HepG2 (cell line): Measurements from ENCODE around the gene GLDN. TPM values are rescaled to one million over a fixed set of nuclear protein-coding genes. Genes with fewer than 3 reads are reported as not detected.

Experiments
- ARID5B ChIP-seq: IDR thresholded peaks from 2 replicates; pipeline ENCODE4 v1.4.0; 2020; ENCODE audit warnings: mild to moderate bottlenecking, missing genetic modification reagents
- CBFB ChIP-seq: sonication (generic); formaldehyde crosslinking; IDR thresholded peaks from 2 replicates; pipeline ENCODE4 v1.4.0; 2020; ENCODE audit warnings: missing genetic modification reagents
- GPN1 ChIP-seq: sonication (generic); formaldehyde crosslinking; IDR thresholded peaks from 2 replicates; pipeline ENCODE4 v1.5.1; 2020; ENCODE audit warnings: missing genetic modification reagents, borderline replicate concordance
- HOXD1 ChIP-seq: sonication (generic); formaldehyde crosslinking; IDR thresholded peaks from 2 replicates; pipeline ENCODE4 v1.5.0; 2020; ENCODE audit warnings: missing genetic modification reagents
- MLX ChIP-seq: IDR thresholded peaks from 2 replicates; pipeline ENCODE4 v1.6.1; 2016
- MYNN ChIP-seq: sonication (generic); formaldehyde crosslinking; IDR thresholded peaks from 2 replicates; pipeline ENCODE4 v1.4.0; 2020; ENCODE audit warnings: mild to moderate bottlenecking, low read depth, missing genetic modification reagents
- NR2F1 ChIP-seq, 2 experiments: fragments of 450-650 bp in 1 of 2; formaldehyde crosslinking in 1 of 2; IDR thresholded peaks; 2 replicates each; pipeline versions ENCODE4 v1.5.0 to v1.6.1; 2016 to 2020; ENCODE audit warnings: mild to moderate bottlenecking in 1 of 2, missing compliant biosample characterization in 1 of 2, missing genetic modification reagents in 1 of 2, moderate library complexity in 1 of 2
- RNF219 ChIP-seq: sonication (generic); formaldehyde crosslinking; IDR thresholded peaks from 2 replicates; pipeline ENCODE4 v1.5.0; 2020; ENCODE audit warnings: mild to moderate bottlenecking, missing genetic modification reagents
- SALL1 ChIP-seq: sonication (generic); formaldehyde crosslinking; IDR thresholded peaks from 2 replicates; pipeline ENCODE4 v1.8.0; 2022; ENCODE audit warnings: mild to moderate bottlenecking, missing genetic modification reagents
- TBL1XR1 ChIP-seq: fragments of 150-350 bp; IDR thresholded peaks from 2 replicates; pipeline ENCODE4 v1.6.1; 2014; ENCODE audit warnings: borderline replicate concordance, low read length; ENCODE audit not compliant: partially characterized antibody
- TBP ChIP-seq: sonication (generic); formaldehyde crosslinking; IDR thresholded peaks from 2 replicates; pipeline ENCODE4 v1.5.0; 2020; ENCODE audit warnings: missing genetic modification reagents
- ZNF331 ChIP-seq: sonication (generic); formaldehyde crosslinking; IDR thresholded peaks from 2 replicates; pipeline ENCODE4 v1.4.0; 2020; ENCODE audit warnings: missing genetic modification reagents
- ZNF550 ChIP-seq: sonication (generic); formaldehyde crosslinking; IDR thresholded peaks from 2 replicates; pipeline ENCODE4 v1.4.0; 2020; ENCODE audit warnings: mild to moderate bottlenecking, missing genetic modification reagents, borderline replicate concordance
- polyA plus RNA-seq, 8 experiments: library from polyadenylated mRNA; depleted of rRNA in 3 of 8; stranded (reverse) in 7 of 8; unstranded in 1 of 8; fragments of >200 nt; fragmentation: Illumina TruSeq in 4 of 8; extraction: Trizol in 4 of 8; gene quantifications; 2 replicates each; pipeline versions ENCODE4 v1.2.1 to v1.2.3, GENCODE V29; 2011 to 2016; ENCODE audit warnings: low read depth in 4 of 8, missing spikeins in 1 of 8, mixed read lengths in 1 of 8; ENCODE audit not compliant: insufficient read depth in 1 of 8
- total RNA-seq, 5 experiments: library from RNA; depleted of rRNA; stranded (reverse); fragments of >200 nt; fragmentation: Illumina TruSeq; extraction: Trizol; gene quantifications; 2 replicates each; pipeline ENCODE4 v1.2.3, GENCODE V29; 2016; ENCODE audit warnings: low read depth in 1 of 5
- TF ChIP-seq, protein P1 (sequence below): fragments of 450-650 bp; IDR thresholded peaks from 2 replicates; pipeline ENCODE4 v1.6.1; 2016
- TF ChIP-seq, protein P2 (sequence below): sonication (generic); formaldehyde crosslinking; IDR thresholded peaks from 2 replicates; pipeline ENCODE4 v1.4.0; 2020; ENCODE audit warnings: missing genetic modification reagents
- TF ChIP-seq, protein P3 (sequence below): sonication (generic); formaldehyde crosslinking; IDR thresholded peaks from 2 replicates; pipeline ENCODE4 v1.4.0; 2020; ENCODE audit warnings: mild to moderate bottlenecking, missing genetic modification reagents

Gene GLDN
- total and polyA plus RNA-seq, 2 of the 13 experiments (the other 11 are each of a cell fraction or from before 2014, with no cell fraction given): 0.86 to 1.0 TPM

DNA sequence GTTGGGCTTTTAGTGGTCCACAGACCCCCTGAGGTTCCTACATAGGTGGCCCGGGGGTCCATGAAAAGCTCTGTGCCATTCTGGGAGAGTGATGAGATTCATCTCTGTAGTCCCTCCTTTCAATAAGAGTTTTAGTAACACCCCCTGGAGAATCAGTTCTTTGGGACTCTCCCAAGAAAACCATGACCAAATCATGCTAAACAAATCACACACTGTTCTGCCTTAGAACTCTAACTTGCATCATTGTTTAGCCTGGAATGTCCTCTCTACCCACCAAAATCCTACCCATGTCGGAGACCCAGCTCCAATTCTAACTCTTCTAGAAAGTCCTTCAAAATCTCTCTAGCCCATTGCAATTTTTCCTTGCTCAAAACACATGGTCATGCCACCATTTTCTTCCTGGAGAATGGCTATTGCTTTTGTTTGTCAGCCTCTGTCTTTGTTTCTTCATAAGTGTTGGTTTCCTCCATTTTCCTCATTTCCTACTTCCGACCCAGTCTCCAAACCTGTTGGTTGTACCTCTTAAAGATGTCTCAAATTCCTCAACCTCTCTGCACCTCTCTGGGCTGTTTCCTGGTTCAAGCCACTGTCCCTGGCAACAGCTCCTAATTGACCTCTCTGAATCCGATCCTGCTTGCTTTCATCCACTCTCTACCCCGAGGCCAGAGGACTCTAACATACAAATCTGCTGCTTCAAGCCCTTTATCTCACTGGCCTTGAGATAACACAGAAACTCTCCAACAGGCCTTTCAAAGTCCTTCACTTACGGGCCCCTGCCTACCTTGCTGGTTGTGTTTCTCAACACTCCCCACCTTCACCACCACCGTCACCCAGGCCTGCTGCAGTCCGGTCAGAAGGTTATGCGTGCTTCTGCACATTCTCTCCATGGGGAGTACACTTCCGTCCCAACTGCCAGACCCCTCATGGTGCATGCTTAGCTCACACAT is 26.8 kb upstream of the GLDN start (continued):
- no peak for TF ChIP-seq RNF219
- TF ChIP-seq MLX (CRISPR knock-in tag): peak; percentile 49; the same call in 1 of the 2 replicates
- no peak for TF ChIP-seq HOXD1 (CRISPR knock-in tag)
- TF ChIP-seq, protein P1, sequence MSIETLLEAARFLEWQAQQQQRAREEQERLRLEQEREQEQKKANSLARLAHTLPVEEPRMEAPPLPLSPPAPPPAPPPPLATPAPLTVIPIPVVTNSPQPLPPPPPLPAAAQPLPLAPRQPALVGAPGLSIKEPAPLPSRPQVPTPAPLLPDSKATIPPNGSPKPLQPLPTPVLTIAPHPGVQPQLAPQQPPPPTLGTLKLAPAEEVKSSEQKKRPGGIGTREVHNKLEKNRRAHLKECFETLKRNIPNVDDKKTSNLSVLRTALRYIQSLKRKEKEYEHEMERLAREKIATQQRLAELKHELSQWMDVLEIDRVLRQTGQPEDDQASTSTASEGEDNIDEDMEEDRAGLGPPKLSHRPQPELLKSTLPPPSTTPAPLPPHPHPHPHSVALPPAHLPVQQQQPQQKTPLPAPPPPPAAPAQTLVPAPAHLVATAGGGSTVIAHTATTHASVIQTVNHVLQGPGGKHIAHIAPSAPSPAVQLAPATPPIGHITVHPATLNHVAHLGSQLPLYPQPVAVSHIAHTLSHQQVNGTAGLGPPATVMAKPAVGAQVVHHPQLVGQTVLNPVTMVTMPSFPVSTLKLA: no peak
- peak; percentile 94 for TF ChIP-seq SALL1 (CRISPR knock-in tag)
- peak; percentile 90 for TF ChIP-seq ARID5B (CRISPR knock-in tag)
- TF ChIP-seq ZNF550 (CRISPR knock-in tag): no peak
- no peak for TF ChIP-seq MYNN (CRISPR knock-in tag)
- no peak for TF ChIP-seq TBL1XR1
- TF ChIP-seq TBP (CRISPR knock-in tag): no peak
- no peak for TF ChIP-seq CBFB
- TF ChIP-seq ZNF331: no peak; the same call in 1 of the 2 replicates
- peak in 1 of 2 experiments; percentile 65; a peak in 1 of 4 replicates for TF ChIP-seq NR2F1 (CRISPR knock-in tag; IDR thresholded peaks at IDR 0.05)
- TF ChIP-seq, protein P2, sequence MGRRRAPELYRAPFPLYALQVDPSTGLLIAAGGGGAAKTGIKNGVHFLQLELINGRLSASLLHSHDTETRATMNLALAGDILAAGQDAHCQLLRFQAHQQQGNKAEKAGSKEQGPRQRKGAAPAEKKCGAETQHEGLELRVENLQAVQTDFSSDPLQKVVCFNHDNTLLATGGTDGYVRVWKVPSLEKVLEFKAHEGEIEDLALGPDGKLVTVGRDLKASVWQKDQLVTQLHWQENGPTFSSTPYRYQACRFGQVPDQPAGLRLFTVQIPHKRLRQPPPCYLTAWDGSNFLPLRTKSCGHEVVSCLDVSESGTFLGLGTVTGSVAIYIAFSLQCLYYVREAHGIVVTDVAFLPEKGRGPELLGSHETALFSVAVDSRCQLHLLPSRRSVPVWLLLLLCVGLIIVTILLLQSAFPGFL (CRISPR knock-in tag): no peak
- TF ChIP-seq GPN1 (CRISPR knock-in tag): no peak
- TF ChIP-seq, protein P3, sequence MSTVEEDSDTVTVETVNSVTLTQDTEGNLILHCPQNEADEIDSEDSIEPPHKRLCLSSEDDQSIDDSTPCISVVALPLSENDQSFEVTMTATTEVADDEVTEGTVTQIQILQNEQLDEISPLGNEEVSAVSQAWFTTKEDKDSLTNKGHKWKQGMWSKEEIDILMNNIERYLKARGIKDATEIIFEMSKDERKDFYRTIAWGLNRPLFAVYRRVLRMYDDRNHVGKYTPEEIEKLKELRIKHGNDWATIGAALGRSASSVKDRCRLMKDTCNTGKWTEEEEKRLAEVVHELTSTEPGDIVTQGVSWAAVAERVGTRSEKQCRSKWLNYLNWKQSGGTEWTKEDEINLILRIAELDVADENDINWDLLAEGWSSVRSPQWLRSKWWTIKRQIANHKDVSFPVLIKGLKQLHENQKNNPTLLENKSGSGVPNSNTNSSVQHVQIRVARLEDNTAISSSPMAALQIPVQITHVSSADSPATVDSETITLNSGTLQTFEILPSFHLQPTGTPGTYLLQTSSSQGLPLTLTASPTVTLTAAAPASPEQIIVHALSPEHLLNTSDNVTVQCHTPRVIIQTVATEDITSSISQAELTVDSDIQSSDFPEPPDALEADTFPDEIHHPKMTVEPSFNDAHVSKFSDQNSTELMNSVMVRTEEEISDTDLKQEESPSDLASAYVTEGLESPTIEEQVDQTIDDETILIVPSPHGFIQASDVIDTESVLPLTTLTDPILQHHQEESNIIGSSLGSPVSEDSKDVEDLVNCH (CRISPR knock-in tag): no peak
